Hepatocyte (in vitro differentiated cells): Measurements from ENCODE around the gene SSTR3. TPM values are rescaled to one million over a fixed set of nuclear protein-coding genes. Genes with fewer than 3 reads are reported as not detected.

Experiments
- DNase-seq: peaks from one replicate; pipeline ENCODE4 v3.0.0-alpha.2; 2016; ENCODE audit warnings: low spot score
- H2AFZ ChIP-seq: fragments of 200-600 bp; sonication (generic); 2 replicates; pipeline ENCODE4 v1.6.0; 2016; ENCODE audit warnings: antibody characterized with exemption, mild to moderate bottlenecking
- H3K27ac ChIP-seq: fragments of 200-600 bp; sonication (generic); 2 replicates; pipeline ENCODE4 v1.5.1; 2016; ENCODE audit warnings: mild to moderate bottlenecking
- H3K27me3 ChIP-seq: fragments of 200-600 bp; sonication (generic); 2 replicates; pipeline ENCODE4 v1.6.1; 2016
- H3K36me3 ChIP-seq: fragments of 200-600 bp; sonication (generic); replicated peaks from 2 replicates; pipeline ENCODE4 v1.5.1; 2016; ENCODE audit warnings: low read depth; ENCODE audit not compliant: insufficient read depth
- H3K4me1 ChIP-seq: fragments of 200-600 bp; sonication (generic); 2 replicates; pipeline ENCODE4 v1.5.1; 2016; ENCODE audit warnings: mild to moderate bottlenecking, moderate library complexity; ENCODE audit not compliant: insufficient read depth
- H3K4me2 ChIP-seq: fragments of 200-600 bp; sonication (generic); 2 replicates; pipeline ENCODE4 v1.6.0; 2016
- H3K4me3 ChIP-seq: fragments of 200-600 bp; sonication (generic); 2 replicates; pipeline ENCODE4 v1.5.1; 2016; ENCODE audit warnings: mild to moderate bottlenecking
- H3K79me2 ChIP-seq: fragments of 200-600 bp; sonication (generic); 2 replicates; pipeline ENCODE4 v1.6.0; 2017; ENCODE audit warnings: mild to moderate bottlenecking
- H3K9me2 ChIP-seq: fragments of 200-600 bp; sonication (generic); replicated peaks from 2 replicates; pipeline ENCODE4 v1.6.0; 2017; ENCODE audit warnings: mild to moderate bottlenecking; ENCODE audit not compliant: insufficient read depth
- H3K9me3 ChIP-seq: fragments of 200-600 bp; sonication (generic); 2 replicates; pipeline ENCODE4 v1.5.1; 2016; ENCODE audit warnings: low read depth, mild to moderate bottlenecking
- H4K20me1 ChIP-seq: fragments of 200-600 bp; sonication (generic); 2 replicates; pipeline ENCODE4 v1.6.0; 2016; ENCODE audit warnings: mild to moderate bottlenecking; ENCODE audit not compliant: insufficient read depth, poor library complexity, severe bottlenecking
- CTCF ChIP-seq: fragments of 200-600 bp; sonication (generic); IDR thresholded peaks from 2 replicates; pipeline ENCODE4 v1.5.1; 2016; ENCODE audit warnings: antibody characterized with exemption, mild to moderate bottlenecking; ENCODE audit not compliant: poor library complexity
- EZH2 ChIP-seq: fragments of 200-600 bp; sonication (generic); IDR thresholded peaks from 2 replicates; pipeline ENCODE4 v1.6.1; 2016; ENCODE audit warnings: antibody characterized with exemption, mild to moderate bottlenecking, borderline replicate concordance
- EZH2phosphoT487 ChIP-seq: fragments of 200-600 bp; sonication (generic); IDR thresholded peaks from one replicate; pipeline ENCODE4 v1.6.1; 2018; ENCODE audit warnings: antibody characterized with exemption, mild to moderate bottlenecking, low read depth, moderate library complexity; ENCODE audit not compliant: unreplicated experiment, severe bottlenecking
- WGBS: methylation state at CpG from one replicate; pipeline ENCODE4 v1.1.6; 2016; ENCODE audit warnings: low lambda C conversion rate; ENCODE audit errors: missing lambda C conversion rate; 5-methylcytosine and 5-hydroxymethylcytosine counted together
- polyA plus RNA-seq: library from polyadenylated mRNA; unstranded; fragments of >200 nt; fragmentation: Nextera tagmentation; extraction: Ambion mirVana; gene quantifications from 2 replicates; pipeline ENCODE4 v1.2.1, GENCODE V29; 2016
- total RNA-seq: library from RNA; depleted of rRNA; stranded (reverse); fragments of >200 nt; gene quantifications from 2 replicates; pipeline ENCODE4 v1.2.3, GENCODE V29; 2014

SSTR3 gene
- total and polyA plus RNA-seq, 2 experiments from 2014 or later, result 0.47 to 2.8 TPM

DNA sequence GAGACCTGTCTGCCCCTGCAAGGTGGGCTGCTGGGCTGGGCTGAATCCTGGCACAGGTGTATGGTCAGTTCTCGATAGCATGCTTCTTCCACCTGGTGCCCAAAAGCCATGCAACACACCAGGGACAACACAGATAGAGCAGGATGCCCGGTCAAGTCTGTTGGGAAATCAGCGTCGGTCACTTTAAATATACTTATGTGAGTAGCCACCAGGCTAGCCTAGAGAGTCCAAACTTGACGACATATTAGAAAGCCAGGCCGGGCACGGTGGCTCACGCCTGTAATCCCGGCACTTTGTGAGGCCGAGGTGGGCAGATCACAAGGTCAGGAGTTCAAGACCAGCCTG, 33.2 kb downstream of the SSTR3 start:
- no peaks in the 10 kb centered on the region for H3K9me2 ChIP-seq
- no peaks in the 10 kb centered on the region for H3K36me3 ChIP-seq
- H3K4me1 ChIP-seq, result peaks cover 36% of the 10 kb centered on the region
- 93% methylated on average over 10 of the region's 10 CpGs for WGBS
- H3K9me3 ChIP-seq, result no peaks in the 10 kb centered on the region
- H3K79me2 ChIP-seq, result no peaks in the 10 kb centered on the region
- peak overlapping the region; percentile 57 for H3K4me2 ChIP-seq
- H2AFZ ChIP-seq, result no peak overlapping the region
- DNase-seq, result no peak
- no peak for TF ChIP-seq EZH2
- no peak for TF ChIP-seq EZH2phosphoT487
- no peak overlapping the region for H3K4me3 ChIP-seq
- no peaks in the 10 kb centered on the region for H4K20me1 ChIP-seq
- no peaks in the 10 kb centered on the region for H3K27me3 ChIP-seq
- peak overlapping the region; percentile 80 for H3K27ac ChIP-seq

GRCh38 chr22:37178350-37179125, 33.7 kb downstream of the SSTR3 start:
- Histone ChIP-seq H3K4me2 (peak overlapping the region; percentile 57), H3K9me2 (no peaks in the 10 kb centered on the region), H3K79me2 (no peaks in the 10 kb centered on the region), H3K4me1 (peaks cover 36% of the 10 kb centered on the region), H3K27ac (peak overlapping the region; percentile 80), H2AFZ (no peak overlapping the region), H3K36me3 (no peaks in the 10 kb centered on the region), H4K20me1 (no peaks in the 10 kb centered on the region), H3K27me3 (no peaks in the 10 kb centered on the region), H3K4me3 (no peak overlapping the region), H3K9me3 (no peaks in the 10 kb centered on the region)
- no peak for TF ChIP-seq EZH2
- TF ChIP-seq CTCF, result no peak
- no peak for TF ChIP-seq EZH2phosphoT487
- WGBS, result 49% methylated on average over 17 of the region's 17 CpGs
- DNase-seq, result peak; percentile 55

GRCh38 chr22:37177755-37178154, 34.5 kb downstream of the SSTR3 start:
- Histone ChIP-seq H3K79me2 (no peaks in the 10 kb centered on the region), H3K9me2 (no peaks in the 10 kb centered on the region), H3K4me3 (no peak overlapping the region), H3K9me3 (no peaks in the 10 kb centered on the region), H3K36me3 (no peaks in the 10 kb centered on the region), H3K4me2 (no peak overlapping the region), H3K27ac (peak overlapping the region; percentile 80), H3K27me3 (no peaks in the 10 kb centered on the region), H2AFZ (no peak overlapping the region), H4K20me1 (no peaks in the 10 kb centered on the region), H3K4me1 (peaks cover 36% of the 10 kb centered on the region)
- DNase-seq, result no peak
- WGBS, result 93% methylated on average over 3 of the region's 3 CpGs
- no peak for TF ChIP-seq EZH2phosphoT487
- TF ChIP-seq EZH2, result no peak
- no peak for TF ChIP-seq CTCF

GRCh38 chr22:37177221-37177620, 35.1 kb downstream of the SSTR3 start:
- Histone ChIP-seq H3K9me3 (no peaks in the 10 kb centered on the region), H4K20me1 (no peaks in the 10 kb centered on the region), H3K9me2 (no peaks in the 10 kb centered on the region), H2AFZ (no peak overlapping the region), H3K4me1 (peaks cover 36% of the 10 kb centered on the region), H3K27ac (peak overlapping the region; percentile 55), H3K4me2 (no peak overlapping the region), H3K36me3 (no peaks in the 10 kb centered on the region), H3K27me3 (no peaks in the 10 kb centered on the region), H3K4me3 (no peak overlapping the region), H3K79me2 (no peaks in the 10 kb centered on the region)
- no peak for TF ChIP-seq EZH2phosphoT487
- no peak for TF ChIP-seq CTCF
- no peak for TF ChIP-seq EZH2
- no peak for DNase-seq
- 80% methylated on average over 5 of the region's 5 CpGs for WGBS
